H1 (cell line): ENCODE measurements around the gene HTATIP2. TPM values are rescaled to one million over a fixed set of nuclear protein-coding genes. Genes with fewer than 3 reads are reported as not detected.

Source experiments
- CTCF ChIA-PET: fragments of 300-600 bp; sonication (Branson Sonifier 250); formaldehyde crosslinking; loops from one replicate; lab custom pipeline; 2021; ENCODE audit not compliant: partially characterized antibody; lab: Charles Lee
- POLR2A ChIA-PET: fragments of 300-600 bp; sonication (Branson Sonifier 250); formaldehyde crosslinking; loops from one replicate; lab custom pipeline; 2021; ENCODE audit warnings: inconsistent platforms; ENCODE audit not compliant: partially characterized antibody; lab: Charles Lee
- DNase-seq, 2 experiments: peaks; one replicate each; pipeline versions ENCODE4 v3.0.0 to v3.0.0-alpha.2; 2010 to 2022; ENCODE audit warnings: low spot score in 2 of 2, low read depth in 1 of 2, mixed read lengths in 1 of 2
- FAIRE-seq: peaks from 2 replicates; lab custom pipeline; 2011; peaks lifted over from hg19 to GRCh38; lab: Jason Lieb, UNC
- H2AFZ ChIP-seq: 2 replicates; pipeline ENCODE4 v1.8.1; 2012; ENCODE audit warnings: low read length, inconsistent platforms
- H2AK5ac ChIP-seq: 2 replicates; pipeline ENCODE4 v1.6.1; 2013; ENCODE audit warnings: low read depth, low read length
- H2BK120ac ChIP-seq: replicated peaks from 2 replicates; pipeline ENCODE3; 2013; ENCODE audit warnings: low read depth, low read length, inconsistent platforms
- H2BK12ac ChIP-seq: 2 replicates; pipeline ENCODE4 v1.6.1; 2013; ENCODE audit warnings: low read depth, low read length
- H2BK15ac ChIP-seq: 2 replicates; pipeline ENCODE4 v1.6.1; 2013; ENCODE audit warnings: low read length
- H2BK20ac ChIP-seq: 2 replicates; pipeline ENCODE4 v1.6.1; 2013; ENCODE audit warnings: low read length
- H2BK5ac ChIP-seq: 2 replicates; pipeline ENCODE4 v1.6.1; 2013; ENCODE audit warnings: low read depth, low read length
- H3K14ac ChIP-seq: 2 replicates; pipeline ENCODE4 v1.6.1; 2013; ENCODE audit warnings: inconsistent platforms; ENCODE audit not compliant: insufficient read length
- H3K18ac ChIP-seq: 2 replicates; pipeline ENCODE4 v1.6.1; 2013; ENCODE audit warnings: low read length; ENCODE audit errors: extremely low read depth
- H3K23ac ChIP-seq: 2 replicates; pipeline ENCODE4 v1.6.1; 2013; ENCODE audit warnings: inconsistent platforms; ENCODE audit not compliant: insufficient read length
- H3K23me2 ChIP-seq: 2 replicates; pipeline ENCODE4 v1.6.1; 2013; ENCODE audit warnings: low read depth, low read length
- H3K27ac ChIP-seq: 2 replicates; pipeline ENCODE4 v1.6.1; 2011; ENCODE audit warnings: low read depth, low read length, inconsistent platforms
- H3K27me3 ChIP-seq, 4 experiments: replicated peaks in 1 of 4; 1 replicate in 1 of 4; 2 replicates in 3 of 4; pipeline versions ENCODE4 v1.6.1 to v1.8.1; 2011 to 2013; ENCODE audit warnings: low read length in 3 of 4, mild to moderate bottlenecking in 3 of 4, inconsistent platforms in 2 of 4, mixed read lengths in 2 of 4, moderate library complexity in 1 of 4; ENCODE audit not compliant: control insufficient read depth in 3 of 4, insufficient read depth in 3 of 4; ENCODE audit errors: extremely low read depth in 1 of 4
- H3K36me3 ChIP-seq, 4 experiments: 2 replicates each; pipeline versions ENCODE4 v1.6.1 to v1.8.1; 2011 to 2013; ENCODE audit warnings: mild to moderate bottlenecking in 4 of 4, low read length in 3 of 4, moderate library complexity in 2 of 4, control low read depth in 1 of 4, inconsistent platforms in 1 of 4; ENCODE audit not compliant: insufficient read depth in 4 of 4, control insufficient read depth in 2 of 4
- H3K4ac ChIP-seq: replicated peaks from 2 replicates; pipeline ENCODE3; 2013; ENCODE audit warnings: low read length, low read depth, mixed read lengths, inconsistent platforms; ENCODE audit not compliant: insufficient read length
- H3K4me1 ChIP-seq, 4 experiments: replicated peaks in 1 of 4; 1 replicate in 1 of 4; 2 replicates in 3 of 4; pipeline versions ENCODE4 v1.6.1 to v1.8.1; 2011 to 2013; ENCODE audit warnings: low read length in 3 of 4, inconsistent platforms in 2 of 4, mixed read lengths in 1 of 4; ENCODE audit not compliant: insufficient read depth in 4 of 4, control insufficient read depth in 3 of 4
- H3K4me2 ChIP-seq, 2 experiments: 2 replicates each; pipeline versions ENCODE4 v1.6.1 to v1.8.1; 2011 to 2013; ENCODE audit warnings: low read depth in 2 of 2, low read length in 2 of 2, control low read depth in 1 of 2, inconsistent platforms in 1 of 2, mild to moderate bottlenecking in 1 of 2; ENCODE audit not compliant: insufficient read depth in 1 of 2
- H3K4me3 ChIP-seq, 4 experiments: fragments of 200-600, 300-600 bp in 1 of 4; sonication (generic), shearing (Covaris generic), sonication (Bioruptor Twin) in 1 of 4; 2 replicates each; pipeline versions ENCODE4 v1.5.1 to v1.8.1; 2011 to 2016; ENCODE audit warnings: low read length in 4 of 4, low read depth in 3 of 4, control low read depth in 2 of 4, inconsistent platforms in 2 of 4, mild to moderate bottlenecking in 2 of 4, mixed read lengths in 1 of 4, moderate library complexity in 1 of 4; ENCODE audit not compliant: insufficient read depth in 2 of 4; ENCODE audit errors: extremely low read depth in 1 of 4
- H3K56ac ChIP-seq: replicated peaks from 2 replicates; pipeline ENCODE3; 2013; ENCODE audit warnings: low read depth, mild to moderate bottlenecking, mixed read lengths, low read length, inconsistent platforms; ENCODE audit not compliant: insufficient read length
- H3K79me1 ChIP-seq: 2 replicates; pipeline ENCODE4 v1.6.1; 2013; ENCODE audit warnings: low read depth, low read length, control low read depth
- H3K79me2 ChIP-seq, 2 experiments: 2 replicates each; pipeline versions ENCODE4 v1.6.1 to v1.8.1; 2012 to 2013; ENCODE audit warnings: low read length in 2 of 2, mild to moderate bottlenecking in 2 of 2, inconsistent platforms in 1 of 2; ENCODE audit not compliant: insufficient read depth in 2 of 2, control insufficient read depth in 1 of 2
- H3K9ac ChIP-seq, 4 experiments: replicated peaks in 1 of 4; 1 replicate in 1 of 4; 2 replicates in 3 of 4; pipeline versions ENCODE4 v1.6.1 to v1.8.1; 2011 to 2013; ENCODE audit warnings: low read depth in 3 of 4, low read length in 3 of 4, control low read depth in 2 of 4, mild to moderate bottlenecking in 2 of 4, moderate library complexity in 2 of 4, inconsistent platforms in 1 of 4; ENCODE audit errors: extremely low read depth in 1 of 4
- H3K9me3 ChIP-seq, 2 experiments: 2 replicates each; pipeline versions ENCODE4 v1.6.1 to v1.8.1; 2012 to 2013; ENCODE audit warnings: mild to moderate bottlenecking in 2 of 2, moderate library complexity in 2 of 2, control low read depth in 1 of 2, inconsistent platforms in 1 of 2, low read depth in 1 of 2, low read length in 1 of 2, mixed read lengths in 1 of 2; ENCODE audit not compliant: insufficient read depth in 2 of 2
- H4K20me1 ChIP-seq, 2 experiments: replicated peaks in 1 of 2; 2 replicates each; pipeline versions ENCODE3 to v1.8.1; 2011 to 2013; ENCODE audit warnings: inconsistent platforms in 2 of 2, low read length in 2 of 2, mild to moderate bottlenecking in 1 of 2; ENCODE audit not compliant: insufficient read depth in 2 of 2, control insufficient read depth in 1 of 2
- H4K5ac ChIP-seq: 2 replicates; pipeline ENCODE4 v1.6.1; 2013; ENCODE audit warnings: low read length, low read depth, mixed read lengths, inconsistent platforms; ENCODE audit not compliant: insufficient read length
- H4K8ac ChIP-seq: 2 replicates; pipeline ENCODE4 v1.8.0; 2013; ENCODE audit warnings: mild to moderate bottlenecking, moderate library complexity, low read length, inconsistent platforms; ENCODE audit not compliant: insufficient read depth; ENCODE audit errors: extremely low read depth
- H4K91ac ChIP-seq: replicated peaks from 2 replicates; pipeline ENCODE3; 2013; ENCODE audit warnings: low read length, mixed read lengths, inconsistent platforms; ENCODE audit not compliant: insufficient read length
- BCL11A ChIP-seq, 2 experiments: IDR thresholded peaks; one replicate each; pipeline ENCODE4 v1.6.1; 2011; ENCODE audit warnings: low read depth in 2 of 2, low read length in 2 of 2, mild to moderate bottlenecking in 2 of 2
- CHD1 ChIP-seq: IDR thresholded peaks from 2 replicates; pipeline ENCODE4 v1.6.1; 2012; ENCODE audit warnings: low read depth, low read length, improper control_type of control experiment
- CREB1 ChIP-seq: IDR thresholded peaks from 2 replicates; pipeline ENCODE4 v1.6.1; 2012; ENCODE audit warnings: inconsistent platforms
- NRF1 ChIP-seq: IDR thresholded peaks from 2 replicates; pipeline ENCODE4 v1.6.1; 2011; ENCODE audit warnings: mild to moderate bottlenecking, low read depth, low read length, improper control_type of control experiment
- PHF8 ChIP-seq: fragments of 200-600 bp; sonication (generic); conservative IDR thresholded peaks from 2 replicates; pipeline ENCODE4 v1.7.1; 2012; ENCODE audit warnings: low read depth, mild to moderate bottlenecking, inconsistent platforms, low read length, moderate library complexity
- TAF1 ChIP-seq: IDR thresholded peaks from 2 replicates; pipeline ENCODE4 v1.6.1; 2011; ENCODE audit warnings: mild to moderate bottlenecking, low read depth, low read length
- polyA plus RNA-seq, 7 experiments: library from polyadenylated mRNA; depleted of rRNA in 3 of 7; stranded (reverse) in 5 of 7; unstranded in 2 of 7; fragments of >200 nt in 5 of 7; fragments of 200-250 nt in 2 of 7; gene quantifications; 1 replicate in 5 of 7; 2 replicates in 1 of 7; 4 replicates in 1 of 7; pipeline versions ENCODE4 v1.2.1 to v1.2.3, GENCODE V29; 2011 to 2013; ENCODE audit warnings: missing spikeins in 2 of 7, mixed read lengths in 2 of 7
- total RNA-seq: library from RNA; stranded (reverse); fragmentation: NEBNext Ultra II Directional; extraction: Animal tissue kit (Norgen Biotek cat#: 25700); gene quantifications from 2 replicates; pipeline ENCODE4 v1.2.1, GENCODE V29; 2021

Gene HTATIP2
- total and polyA plus RNA-seq, 2 of the 8 experiments (the other 6 are each of a cell fraction or from before 2014, with no cell fraction given) = 22.6 to 33.1 TPM

GRCh38 chr11:20415432-20415831 is 51.9 kb downstream of the HTATIP2 start:
- Histone ChIP-seq H3K79me1 (no peaks in the 10 kb centered on the region), H2BK12ac (no peak overlapping the region), H2AFZ (no peak overlapping the region), H3K56ac (no peak overlapping the region), H2BK20ac (no peak overlapping the region), H3K4me3 (no peak overlapping the region), H3K18ac (no peak overlapping the region), H2BK120ac (no peak overlapping the region), H3K27ac (no peak overlapping the region), H2BK5ac (no peak overlapping the region), H4K91ac (no peak overlapping the region), H4K20me1 (no peaks in the 10 kb centered on the region), H3K9me3 (no peaks in the 10 kb centered on the region)
- FAIRE-seq = no peak
- TF ChIP-seq NRF1 = no peak
- no peak for TF ChIP-seq CHD1
- TF ChIP-seq TAF1 = no peak
- TF ChIP-seq BCL11A (IDR thresholded peaks at IDR 0.05; ENCODE audit: low read depth in 2 of 2, low read length in 2 of 2) = no peak
- TF ChIP-seq CREB1 = no peak
- no peak for TF ChIP-seq PHF8
- TF ChIP-seq, all 59 proteins: peak for 0
- no peak for DNase-seq
- no peaks in the 10 kb centered on the region for H3K79me2 ChIP-seq
- H2BK15ac ChIP-seq = no peak overlapping the region
- no peak overlapping the region for H3K14ac ChIP-seq
- H3K9ac ChIP-seq = no peak overlapping the region
- no peak overlapping the region for H2AK5ac ChIP-seq
- CTCF ChIA-PET = interaction anchor here (1.5 kb wide), 1 partner anchor 18 kb away, joined by 6 read pairs; no protein-coding TSS in a partner anchor
- H3K23ac ChIP-seq = no peak overlapping the region
- no peaks in the 10 kb centered on the region for H3K4me1 ChIP-seq
- H4K5ac ChIP-seq = no peak overlapping the region
- H3K23me2 ChIP-seq = no peaks in the 10 kb centered on the region; the same call in 1 of the 2 replicates
- peaks cover 0 to 11% (median 0%) of the 10 kb centered on the region in 4 experiments; a peak in 1 of 8 replicates for H3K36me3 ChIP-seq
- no peak overlapping the region for H4K8ac ChIP-seq
- no peak overlapping the region for H3K4ac ChIP-seq
- no peaks in the 10 kb centered on the region for H3K27me3 ChIP-seq
- no peak overlapping the region for H3K4me2 ChIP-seq
- POLR2A ChIA-PET = no interaction called here
